NCI-H345 (cell line): ENCODE data around the gene PPA2.

ENCODE experiments used
- DNase-seq: peaks from one replicate; lab custom pipeline; 2025; lab: John Stamatoyannopoulos, UW

PPA2 gene

DNA sequence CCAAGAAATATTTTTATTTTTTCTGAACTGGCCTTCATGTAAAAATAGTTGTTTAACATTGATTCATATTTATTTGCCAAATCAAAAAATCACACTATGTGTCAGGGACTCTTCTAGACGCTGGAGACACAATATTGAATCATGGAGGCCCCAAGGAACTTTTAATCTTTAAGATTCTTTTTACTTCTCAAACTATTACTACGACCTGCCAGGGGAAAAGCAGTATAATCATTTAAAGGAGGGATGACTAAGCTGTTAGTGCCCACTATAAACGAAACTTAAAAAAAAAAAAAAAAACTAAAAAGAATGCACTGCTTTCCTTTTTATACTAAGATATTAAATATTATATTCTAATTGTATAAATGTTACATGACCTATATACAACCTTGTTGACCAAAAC is 84.7 kb downstream of the PPA2 start:
- DNase-seq: no peak

GRCh38 chr4:105387466-105387865 is 86.4 kb downstream of the PPA2 start:
- no peak for DNase-seq

- no peak for DNase-seq
Observed at GRCh38 chr4:105386012-105386411, 87.8 kb downstream of the PPA2 start.

DNA sequence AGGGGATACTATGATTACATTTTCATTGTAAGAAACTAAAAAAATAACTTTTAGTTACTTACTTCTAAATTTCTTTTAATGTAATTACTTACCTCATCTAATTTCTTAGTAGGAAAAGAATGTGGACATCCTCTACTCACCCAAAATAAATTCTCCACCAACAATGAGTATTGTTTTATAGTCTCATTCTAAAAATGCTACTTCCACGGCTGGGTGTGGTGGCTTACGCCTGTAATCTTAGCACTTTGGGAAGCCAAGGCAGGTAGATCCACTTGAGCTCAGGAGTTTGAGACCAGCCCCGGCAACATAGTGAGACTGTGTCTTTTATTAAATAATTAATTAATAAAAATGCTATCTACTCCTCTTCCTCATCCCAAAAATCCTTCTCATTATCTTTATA is 99.8 kb downstream of the PPA2 start:
- DNase-seq: no peak

DNA sequence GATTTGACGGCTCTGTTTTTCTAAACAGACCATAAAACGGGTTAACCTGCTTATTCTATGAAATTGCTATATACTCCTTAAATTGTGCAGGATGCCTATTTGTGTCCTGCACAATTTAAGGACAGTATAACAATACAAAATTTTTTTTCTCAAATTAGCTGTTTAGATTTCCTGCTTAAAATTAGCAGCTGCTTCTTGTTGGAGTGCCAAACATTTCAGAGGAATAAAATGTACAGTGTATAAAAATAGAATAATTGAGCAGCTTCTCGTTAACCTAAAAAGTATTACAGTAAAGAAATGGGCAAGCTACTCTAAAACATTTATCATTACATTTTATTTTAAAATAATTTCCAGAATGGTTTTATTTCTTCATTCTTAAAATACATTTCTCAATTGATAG is 100.5 kb downstream of the PPA2 start:
- DNase-seq: no peak

- DNase-seq: no peak
Observed at GRCh38 chr4:105369988-105370387, 103.9 kb downstream of the PPA2 start.

- no peak for DNase-seq
Observed at GRCh38 chr4:105361053-105361452, 112.8 kb downstream of the PPA2 start.

- no peak for DNase-seq
Observed at GRCh38 chr4:105357258-105357980, 116.4 kb downstream of the PPA2 start.

GRCh38 chr4:105356194-105356593 is 117.7 kb downstream of the PPA2 start:
- no peak for DNase-seq

DNA sequence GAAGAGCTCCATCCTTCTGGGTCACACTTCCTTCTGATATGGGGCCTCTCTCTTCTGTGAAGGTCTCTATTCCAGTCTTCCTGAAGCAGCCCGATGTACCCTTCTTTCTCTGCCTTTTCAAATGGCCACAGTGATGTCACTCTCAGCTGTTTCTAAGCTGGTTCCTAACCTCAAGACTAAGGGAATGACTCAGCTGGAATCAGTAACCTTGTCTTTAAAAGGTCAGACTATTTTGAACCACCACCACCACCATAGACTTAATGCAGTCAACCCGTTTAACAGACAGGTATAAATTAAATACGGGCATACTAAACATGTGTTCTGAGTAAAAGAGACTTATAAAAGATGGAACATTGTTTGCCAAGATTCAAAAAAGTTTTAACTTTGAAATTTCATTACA is 121.0 kb downstream of the PPA2 start:
- DNase-seq: no peak

DNA sequence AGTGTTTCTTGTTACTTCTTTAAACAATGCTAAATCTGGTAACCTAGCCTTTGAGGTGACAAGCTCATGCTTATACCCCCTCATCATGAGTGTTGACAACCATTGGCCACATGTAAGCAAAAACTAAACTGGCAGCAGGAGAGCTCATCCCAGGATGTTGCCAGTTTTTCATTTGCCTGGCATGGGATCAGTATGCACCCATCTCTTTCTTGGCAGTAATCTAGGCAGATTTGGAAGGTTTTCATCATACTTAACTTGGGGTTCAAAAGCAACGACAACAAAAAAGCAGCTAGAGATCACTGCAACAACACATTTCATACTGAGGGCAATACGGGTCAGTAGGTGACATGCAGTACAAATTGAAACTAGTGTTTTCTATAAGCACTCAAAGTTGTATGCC is 122.0 kb downstream of the PPA2 start:
- no peak for DNase-seq

DNA sequence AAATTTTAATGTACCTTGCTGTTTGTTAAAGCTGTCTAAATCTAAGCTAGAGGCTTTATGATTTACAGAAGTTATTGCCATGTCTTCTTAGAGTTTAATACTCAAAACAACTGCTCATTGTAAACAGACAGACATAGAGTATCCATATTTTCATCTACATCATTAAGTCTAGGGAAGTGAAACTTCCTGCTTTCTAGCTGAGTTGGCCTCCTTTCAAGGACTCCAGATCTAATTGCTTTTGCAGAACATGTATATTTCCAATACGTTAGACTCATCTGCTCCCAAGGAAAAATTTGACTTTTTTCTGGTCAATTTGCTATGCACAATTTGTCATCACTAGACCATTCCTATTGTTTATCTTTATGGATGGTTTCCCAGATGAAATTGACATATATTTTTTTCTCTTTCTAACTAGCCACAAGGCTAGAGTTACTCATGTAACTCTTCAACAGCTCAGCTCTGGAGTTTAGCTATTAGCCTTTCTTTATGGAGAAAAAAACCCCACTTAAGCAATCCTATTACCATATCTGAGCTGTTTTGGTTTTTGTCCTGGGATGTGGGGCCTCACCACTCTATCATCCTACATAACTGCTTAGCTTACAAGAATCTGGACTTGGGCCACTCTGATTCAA is 122.9 kb downstream of the PPA2 start:
- no peak for DNase-seq

- no peak for DNase-seq
Observed at GRCh38 chr4:105348719-105349118, 125.1 kb downstream of the PPA2 start.

DNA sequence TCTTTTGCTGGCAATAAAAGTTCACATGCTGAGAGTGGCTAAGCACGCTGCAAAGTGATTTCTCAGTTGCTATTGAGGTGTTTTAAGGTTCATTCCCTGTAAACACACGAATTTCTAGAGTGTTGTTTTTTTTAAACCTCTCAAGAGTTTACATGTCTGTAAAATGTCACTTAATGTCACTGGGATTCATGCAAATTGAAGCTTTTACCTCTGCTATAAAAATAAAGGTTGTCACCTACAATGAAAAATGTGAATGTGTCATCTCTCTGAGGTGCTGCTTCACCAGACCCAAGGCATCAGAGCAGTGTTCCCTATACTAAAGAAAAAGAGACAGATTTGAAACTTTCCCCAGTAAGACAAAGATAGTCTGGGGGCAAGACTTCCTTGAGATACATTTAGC is 127.0 kb downstream of the PPA2 start:
- DNase-seq: no peak

GRCh38 chr4:105345838-105346237 is 128.0 kb downstream of the PPA2 start:
- no peak for DNase-seq

DNA sequence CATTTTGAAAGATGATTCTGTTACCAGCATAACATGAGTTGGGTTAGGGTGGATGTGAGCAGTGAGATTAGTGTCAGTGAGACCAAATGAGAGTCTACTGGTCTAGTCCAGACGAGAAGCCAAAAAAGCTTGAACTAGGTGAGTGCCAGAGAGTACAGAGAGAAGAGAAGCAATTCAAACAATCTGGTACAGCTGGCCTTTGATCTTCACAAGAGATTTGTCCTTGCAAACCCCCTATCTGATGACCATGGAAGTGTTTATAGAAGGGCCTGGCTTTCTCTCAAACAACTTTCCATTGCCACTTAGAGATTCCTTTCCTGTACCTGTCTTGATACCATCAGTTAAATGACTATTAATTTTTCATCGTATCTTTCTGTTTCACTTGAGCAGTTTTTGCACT is 128.5 kb downstream of the PPA2 start:
- no peak for DNase-seq

DNA sequence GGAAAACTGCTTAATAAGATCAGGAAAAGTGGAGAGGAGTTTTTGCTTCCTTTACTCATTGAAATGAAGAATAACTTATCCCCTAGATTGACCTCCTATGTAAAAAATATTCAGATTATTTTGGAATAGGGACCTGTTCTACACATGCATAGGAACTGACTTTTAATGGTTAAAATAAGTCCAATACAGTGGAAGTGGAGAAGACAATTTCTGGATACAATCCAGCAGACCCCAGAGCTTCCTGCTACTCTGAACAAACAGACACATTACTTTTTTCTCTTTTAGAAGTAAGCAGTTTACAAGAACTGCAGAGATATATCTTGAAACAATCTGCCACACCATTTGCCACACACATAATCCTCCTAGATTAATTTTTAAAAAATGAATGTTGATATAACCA is 129.7 kb downstream of the PPA2 start:
- no peak for DNase-seq

DNA sequence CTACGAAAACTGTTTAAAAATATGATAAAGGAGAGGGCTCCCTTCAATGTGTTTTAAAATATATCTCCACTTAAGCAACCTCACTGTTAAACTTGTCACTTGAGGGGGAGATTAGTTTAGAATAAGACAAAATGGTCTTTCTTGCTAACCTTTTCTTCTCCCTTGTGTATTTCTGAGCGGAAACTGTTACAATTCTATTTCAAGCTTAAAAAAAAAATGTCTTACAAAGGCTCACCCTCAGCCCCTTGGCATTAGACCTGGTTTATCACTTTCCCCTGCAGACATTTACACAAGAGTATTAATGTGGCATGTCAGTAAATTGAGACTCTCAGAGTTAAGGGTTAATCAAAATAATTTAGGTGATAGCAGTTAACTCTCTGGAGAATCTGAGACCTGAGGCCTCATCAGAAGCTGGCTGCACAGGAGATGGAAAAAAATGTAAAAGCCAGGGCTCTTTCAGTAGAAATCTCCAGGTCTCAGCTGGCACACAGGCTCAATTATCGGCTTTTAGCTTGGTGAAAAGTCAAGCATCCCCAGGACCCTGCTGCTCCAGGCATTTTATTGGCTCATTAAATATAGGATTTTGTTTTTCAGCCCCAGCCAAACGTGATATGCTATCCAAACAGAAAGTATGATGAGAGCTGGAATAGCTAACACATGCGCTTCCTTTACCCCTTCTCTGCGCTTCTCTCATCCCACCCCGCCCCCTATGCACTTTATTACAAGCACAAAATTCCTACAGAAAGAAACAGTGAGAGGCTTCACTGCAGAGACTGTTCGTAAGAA is 130.5 kb downstream of the PPA2 start:
- DNase-seq: no peak

DNA sequence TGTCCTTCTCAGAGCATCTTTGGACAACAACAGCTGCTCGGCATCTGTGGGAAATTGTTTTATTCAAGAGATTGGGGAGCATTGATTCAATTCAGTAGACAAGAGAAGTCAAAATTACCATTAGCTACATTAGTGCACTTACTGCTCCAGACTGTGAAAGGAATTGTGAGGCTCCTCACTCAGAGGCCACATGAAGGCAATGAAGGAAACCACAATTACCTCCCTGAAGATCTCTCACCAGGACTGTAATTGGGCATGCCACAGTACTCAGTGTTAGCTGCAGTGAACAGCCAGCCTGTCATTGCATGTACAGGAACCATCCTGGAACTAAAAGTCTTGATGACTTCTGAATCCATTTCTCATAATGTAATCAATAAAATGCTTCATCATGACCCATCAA is 144.8 kb downstream of the PPA2 start:
- no peak for DNase-seq

DNA sequence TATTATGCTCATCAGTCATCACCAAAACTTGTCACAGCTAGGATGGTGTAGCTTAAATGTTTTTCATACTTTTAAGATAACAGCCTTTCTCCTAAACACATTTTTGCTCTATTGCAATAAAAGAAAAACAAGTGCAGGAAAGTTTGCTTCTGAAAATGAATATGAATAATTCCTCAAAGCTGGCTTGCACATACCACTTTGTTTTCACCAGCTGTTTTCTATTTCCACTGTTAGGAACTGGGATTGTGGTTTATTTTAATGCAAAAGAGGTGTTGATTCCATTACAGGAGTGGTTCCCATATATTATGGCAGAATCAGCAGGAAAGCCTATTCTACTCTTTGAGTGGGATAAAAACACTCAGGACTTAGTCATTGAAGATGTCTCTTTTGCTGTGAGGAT is 145.9 kb downstream of the PPA2 start:
- DNase-seq: no peak

- no peak for DNase-seq
Observed at GRCh38 chr4:105327222-105327621, 146.6 kb downstream of the PPA2 start.
